WTC11 (cell line): ENCODE measurements around the gene CACNA1F. TPM values are rescaled to one million over a fixed set of nuclear protein-coding genes. Genes with fewer than 3 reads are reported as not detected.

ENCODE experiments used
- ATAC-seq: fragments of 200-7000 bp; cut with Tn5 transposase; 2 replicates; pipeline ENCODE4 v1.10.0; 2021; ENCODE audit warnings: mild to moderate bottlenecking, moderate library complexity
- CTCF ChIA-PET: fragments of 300-600 bp; sonication (Branson Sonifier 250); formaldehyde crosslinking; loops from one replicate; lab custom pipeline; 2021; ENCODE audit warnings: antibody characterized with exemption; lab: Charles Lee
- POLR2A ChIA-PET: fragments of 350-600 bp; sonication (Branson Sonifier 250); formaldehyde crosslinking; loops from one replicate; lab custom pipeline; 2021; ENCODE audit warnings: antibody characterized with exemption; lab: Charles Lee
- DNase-seq: peaks from one replicate; pipeline ENCODE4 v3.0.0; 2021; ENCODE audit warnings: low spot score
- H3K27ac Mint-ChIP-seq: 2 replicates; pipeline ENCODE4 v1.8.0; 2021; ENCODE audit warnings: mixed read lengths
- H3K27me3 Mint-ChIP-seq: 2 replicates; pipeline ENCODE4 v1.8.0; 2021; ENCODE audit warnings: low read depth, mild to moderate bottlenecking, moderate library complexity, mixed read lengths
- H3K36me3 Mint-ChIP-seq: 2 replicates; pipeline ENCODE4 v1.8.0; 2021; ENCODE audit warnings: mixed read lengths
- H3K4me1 Mint-ChIP-seq: 2 replicates; pipeline ENCODE4 v1.8.0; 2022; ENCODE audit warnings: mixed read lengths
- H3K4me3 Mint-ChIP-seq: 2 replicates; pipeline ENCODE4 v1.8.0; 2021; ENCODE audit warnings: mild to moderate bottlenecking, moderate library complexity, mixed read lengths
- H3K9me3 Mint-ChIP-seq: 2 replicates; pipeline ENCODE4 v1.8.0; 2021; ENCODE audit warnings: mixed read lengths
- GABPB1 ChIP-seq: sonication (generic); formaldehyde crosslinking; IDR thresholded peaks from 2 replicates; pipeline ENCODE4 v1.8.1; 2023; ENCODE audit warnings: mild to moderate bottlenecking, missing genetic modification reagents
- IRF2 ChIP-seq: sonication (generic); formaldehyde crosslinking; IDR thresholded peaks from 2 replicates; pipeline ENCODE4 v1.8.0; 2022; ENCODE audit warnings: low read depth, missing genetic modification reagents, borderline replicate concordance
- NFYB ChIP-seq: sonication (generic); formaldehyde crosslinking; conservative IDR thresholded peaks from 2 replicates; pipeline ENCODE4 v1.8.0; 2022; ENCODE audit warnings: low read depth, missing genetic modification reagents
- NR1H2 ChIP-seq: sonication (generic); formaldehyde crosslinking; IDR thresholded peaks from 2 replicates; pipeline ENCODE4 v1.9.0; 2021; ENCODE audit warnings: mild to moderate bottlenecking, moderate library complexity, missing genetic modification reagents
- OVOL2 ChIP-seq: fragments of 250-450 bp; sonication (Bioruptor Pico); IDR thresholded peaks from 2 replicates; pipeline ENCODE4 v1.9.0; 2021; ENCODE audit warnings: mild to moderate bottlenecking, borderline replicate concordance
- PRRX2 ChIP-seq: fragments of 250-450 bp; sonication (Bioruptor Pico); IDR thresholded peaks from 2 replicates; pipeline ENCODE4 v1.8.0; 2021; ENCODE audit warnings: mild to moderate bottlenecking
- ZNF317 ChIP-seq: sonication (generic); formaldehyde crosslinking; IDR thresholded peaks from 2 replicates; pipeline ENCODE4 v1.8.1; 2023; ENCODE audit warnings: low read depth, mild to moderate bottlenecking, moderate library complexity, missing genetic modification reagents, borderline replicate concordance
- ZNF396 ChIP-seq: fragments of 250-450 bp; sonication (Bioruptor Pico); IDR thresholded peaks from 2 replicates; pipeline ENCODE4 v1.8.0; 2021; ENCODE audit warnings: mild to moderate bottlenecking, moderate library complexity, borderline replicate concordance
- ZNF671 ChIP-seq: fragments of 250-450 bp; sonication (Bioruptor Pico); IDR thresholded peaks from 2 replicates; pipeline ENCODE4 v1.8.0; 2021; ENCODE audit warnings: mild to moderate bottlenecking
- total RNA-seq: library from RNA; stranded (reverse); gene quantifications from 3 replicates; pipeline ENCODE4 v1.2.3, GENCODE V29; 2021
- TF ChIP-seq, protein P1 (sequence below): fragments of 250-450 bp; sonication (Bioruptor Pico); conservative IDR thresholded peaks from 2 replicates; pipeline ENCODE4 v1.9.0; 2021; ENCODE audit warnings: mild to moderate bottlenecking
- TF ChIP-seq, protein P2 (sequence below): fragments of 250-450 bp; sonication (Bioruptor Pico); IDR thresholded peaks from 2 replicates; pipeline ENCODE4 v1.9.0; 2021; ENCODE audit warnings: mild to moderate bottlenecking
- TF ChIP-seq, protein P3 (sequence below): sonication (generic); formaldehyde crosslinking; IDR thresholded peaks from 2 replicates; pipeline ENCODE4 v1.8.1; 2022; ENCODE audit warnings: mild to moderate bottlenecking, moderate library complexity, missing genetic modification reagents
- TF ChIP-seq, protein P4 (sequence below): sonication (generic); formaldehyde crosslinking; IDR thresholded peaks from 2 replicates; pipeline ENCODE4 v1.8.1; 2023; ENCODE audit warnings: mild to moderate bottlenecking, missing genetic modification reagents, borderline replicate concordance
- TF ChIP-seq, protein P5 (sequence below): sonication (generic); formaldehyde crosslinking; IDR thresholded peaks from 2 replicates; pipeline ENCODE4 v1.8.0; 2023; ENCODE audit warnings: missing genetic modification reagents
- TF ChIP-seq, protein P6 (sequence below): sonication (generic); formaldehyde crosslinking; IDR thresholded peaks from 2 replicates; pipeline ENCODE4 v1.8.1; 2023; ENCODE audit warnings: mild to moderate bottlenecking, missing genetic modification reagents
- TF ChIP-seq, protein P7 (sequence below): sonication (generic); formaldehyde crosslinking; IDR thresholded peaks from 2 replicates; pipeline ENCODE4 v1.8.1; 2023; ENCODE audit warnings: mild to moderate bottlenecking, missing genetic modification reagents, moderate library complexity

CACNA1F gene
- total RNA-seq, 1 experiment from 2014 or later, result 1.6 TPM

DNA sequence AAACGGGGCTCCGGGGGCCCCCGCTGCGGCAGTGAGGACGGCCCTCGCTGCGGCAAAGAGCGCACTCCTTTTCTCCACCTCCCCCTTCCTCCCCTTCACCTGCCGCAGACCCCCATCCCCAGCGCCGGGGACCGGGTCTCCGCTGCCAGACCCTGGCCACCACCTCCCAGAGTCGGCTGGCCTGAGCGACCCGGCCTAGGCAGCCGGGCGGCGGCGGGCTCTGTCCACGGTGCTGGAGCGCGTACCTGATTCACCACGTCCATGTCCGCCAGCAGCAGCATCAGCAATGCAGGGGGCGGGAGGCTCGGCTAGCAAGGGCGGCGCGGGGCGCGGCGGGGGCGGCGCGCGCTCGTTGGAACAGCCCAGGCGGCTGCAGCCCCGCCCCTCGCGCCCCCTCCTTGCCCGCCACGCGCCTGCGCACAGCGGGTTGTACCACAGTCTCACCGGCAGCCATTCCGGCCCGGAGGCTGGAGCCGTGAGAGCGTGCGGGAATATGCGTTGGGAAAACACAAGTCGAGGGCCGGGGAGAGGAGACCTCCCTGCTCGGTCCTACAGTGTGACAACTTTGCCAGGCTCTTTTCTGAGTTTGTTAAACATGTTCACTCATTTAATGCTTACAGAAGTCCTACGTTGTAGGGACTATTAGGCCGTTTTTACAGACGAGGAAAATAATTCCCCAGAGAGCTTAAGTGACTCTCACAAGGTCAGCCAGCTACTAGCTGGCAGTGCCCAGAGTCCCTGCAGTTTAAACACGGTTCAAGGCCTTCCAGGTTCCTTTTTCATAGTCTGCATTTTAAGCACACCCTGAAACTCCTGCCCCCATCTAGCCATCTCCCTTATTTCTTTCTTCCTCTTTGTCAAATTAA is 33.0 kb downstream of the CACNA1F start, which contains the start of gene SYP (continued):
- TF ChIP-seq NR1H2 (CRISPR knock-in tag), result no peak
- TF ChIP-seq, protein P1, sequence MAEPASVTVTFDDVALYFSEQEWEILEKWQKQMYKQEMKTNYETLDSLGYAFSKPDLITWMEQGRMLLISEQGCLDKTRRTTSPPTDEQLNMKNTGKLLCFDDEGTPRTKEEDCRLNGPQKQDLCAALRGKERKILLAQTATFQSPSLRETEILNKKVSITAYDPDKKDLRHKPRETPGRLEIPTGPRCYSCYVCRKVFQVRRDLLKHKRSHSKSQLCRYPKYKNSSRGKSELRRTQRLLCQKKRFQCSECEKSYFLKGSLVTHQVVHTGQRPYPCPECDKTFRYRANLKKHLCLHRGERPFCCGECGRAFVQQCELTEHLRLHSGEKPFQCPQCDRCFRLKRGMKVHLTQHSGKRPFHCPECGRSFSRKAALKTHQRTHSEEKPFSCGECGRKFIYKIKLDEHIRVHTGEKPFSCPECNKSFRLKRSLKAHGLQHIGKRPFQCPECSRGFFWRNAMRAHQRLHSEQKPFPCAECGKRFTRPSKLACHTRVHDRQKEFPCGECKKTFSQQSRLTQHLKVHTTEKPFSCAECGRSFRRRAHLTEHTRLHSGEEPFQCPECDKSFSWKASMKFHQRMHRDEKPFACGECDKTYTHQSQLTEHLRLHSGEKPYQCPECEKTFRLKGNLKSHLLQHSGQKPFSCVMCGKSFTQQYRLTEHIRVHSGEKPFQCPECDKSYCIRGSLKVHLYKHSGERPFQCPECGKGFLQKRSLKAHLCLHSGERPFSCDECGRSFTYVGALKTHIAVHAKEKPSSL (CRISPR knock-in tag), result no peak
- TF ChIP-seq, protein P2, sequence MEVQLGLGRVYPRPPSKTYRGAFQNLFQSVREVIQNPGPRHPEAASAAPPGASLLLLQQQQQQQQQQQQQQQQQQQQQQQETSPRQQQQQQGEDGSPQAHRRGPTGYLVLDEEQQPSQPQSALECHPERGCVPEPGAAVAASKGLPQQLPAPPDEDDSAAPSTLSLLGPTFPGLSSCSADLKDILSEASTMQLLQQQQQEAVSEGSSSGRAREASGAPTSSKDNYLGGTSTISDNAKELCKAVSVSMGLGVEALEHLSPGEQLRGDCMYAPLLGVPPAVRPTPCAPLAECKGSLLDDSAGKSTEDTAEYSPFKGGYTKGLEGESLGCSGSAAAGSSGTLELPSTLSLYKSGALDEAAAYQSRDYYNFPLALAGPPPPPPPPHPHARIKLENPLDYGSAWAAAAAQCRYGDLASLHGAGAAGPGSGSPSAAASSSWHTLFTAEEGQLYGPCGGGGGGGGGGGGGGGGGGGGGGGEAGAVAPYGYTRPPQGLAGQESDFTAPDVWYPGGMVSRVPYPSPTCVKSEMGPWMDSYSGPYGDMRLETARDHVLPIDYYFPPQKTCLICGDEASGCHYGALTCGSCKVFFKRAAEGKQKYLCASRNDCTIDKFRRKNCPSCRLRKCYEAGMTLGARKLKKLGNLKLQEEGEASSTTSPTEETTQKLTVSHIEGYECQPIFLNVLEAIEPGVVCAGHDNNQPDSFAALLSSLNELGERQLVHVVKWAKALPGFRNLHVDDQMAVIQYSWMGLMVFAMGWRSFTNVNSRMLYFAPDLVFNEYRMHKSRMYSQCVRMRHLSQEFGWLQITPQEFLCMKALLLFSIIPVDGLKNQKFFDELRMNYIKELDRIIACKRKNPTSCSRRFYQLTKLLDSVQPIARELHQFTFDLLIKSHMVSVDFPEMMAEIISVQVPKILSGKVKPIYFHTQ, result no peak
- no peak for TF ChIP-seq ZNF671 (CRISPR knock-in tag)
- TF ChIP-seq, protein P3, sequence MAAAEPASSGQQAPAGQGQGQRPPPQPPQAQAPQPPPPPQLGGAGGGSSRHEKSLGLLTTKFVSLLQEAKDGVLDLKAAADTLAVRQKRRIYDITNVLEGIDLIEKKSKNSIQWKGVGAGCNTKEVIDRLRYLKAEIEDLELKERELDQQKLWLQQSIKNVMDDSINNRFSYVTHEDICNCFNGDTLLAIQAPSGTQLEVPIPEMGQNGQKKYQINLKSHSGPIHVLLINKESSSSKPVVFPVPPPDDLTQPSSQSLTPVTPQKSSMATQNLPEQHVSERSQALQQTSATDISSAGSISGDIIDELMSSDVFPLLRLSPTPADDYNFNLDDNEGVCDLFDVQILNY (CRISPR knock-in tag), result peak; percentile 86
- TF ChIP-seq, protein P4, sequence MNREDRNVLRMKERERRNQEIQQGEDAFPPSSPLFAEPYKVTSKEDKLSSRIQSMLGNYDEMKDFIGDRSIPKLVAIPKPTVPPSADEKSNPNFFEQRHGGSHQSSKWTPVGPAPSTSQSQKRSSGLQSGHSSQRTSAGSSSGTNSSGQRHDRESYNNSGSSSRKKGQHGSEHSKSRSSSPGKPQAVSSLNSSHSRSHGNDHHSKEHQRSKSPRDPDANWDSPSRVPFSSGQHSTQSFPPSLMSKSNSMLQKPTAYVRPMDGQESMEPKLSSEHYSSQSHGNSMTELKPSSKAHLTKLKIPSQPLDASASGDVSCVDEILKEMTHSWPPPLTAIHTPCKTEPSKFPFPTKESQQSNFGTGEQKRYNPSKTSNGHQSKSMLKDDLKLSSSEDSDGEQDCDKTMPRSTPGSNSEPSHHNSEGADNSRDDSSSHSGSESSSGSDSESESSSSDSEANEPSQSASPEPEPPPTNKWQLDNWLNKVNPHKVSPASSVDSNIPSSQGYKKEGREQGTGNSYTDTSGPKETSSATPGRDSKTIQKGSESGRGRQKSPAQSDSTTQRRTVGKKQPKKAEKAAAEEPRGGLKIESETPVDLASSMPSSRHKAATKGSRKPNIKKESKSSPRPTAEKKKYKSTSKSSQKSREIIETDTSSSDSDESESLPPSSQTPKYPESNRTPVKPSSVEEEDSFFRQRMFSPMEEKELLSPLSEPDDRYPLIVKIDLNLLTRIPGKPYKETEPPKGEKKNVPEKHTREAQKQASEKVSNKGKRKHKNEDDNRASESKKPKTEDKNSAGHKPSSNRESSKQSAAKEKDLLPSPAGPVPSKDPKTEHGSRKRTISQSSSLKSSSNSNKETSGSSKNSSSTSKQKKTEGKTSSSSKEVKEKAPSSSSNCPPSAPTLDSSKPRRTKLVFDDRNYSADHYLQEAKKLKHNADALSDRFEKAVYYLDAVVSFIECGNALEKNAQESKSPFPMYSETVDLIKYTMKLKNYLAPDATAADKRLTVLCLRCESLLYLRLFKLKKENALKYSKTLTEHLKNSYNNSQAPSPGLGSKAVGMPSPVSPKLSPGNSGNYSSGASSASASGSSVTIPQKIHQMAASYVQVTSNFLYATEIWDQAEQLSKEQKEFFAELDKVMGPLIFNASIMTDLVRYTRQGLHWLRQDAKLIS (CRISPR knock-in tag), result no peak
- TF ChIP-seq, protein P5, sequence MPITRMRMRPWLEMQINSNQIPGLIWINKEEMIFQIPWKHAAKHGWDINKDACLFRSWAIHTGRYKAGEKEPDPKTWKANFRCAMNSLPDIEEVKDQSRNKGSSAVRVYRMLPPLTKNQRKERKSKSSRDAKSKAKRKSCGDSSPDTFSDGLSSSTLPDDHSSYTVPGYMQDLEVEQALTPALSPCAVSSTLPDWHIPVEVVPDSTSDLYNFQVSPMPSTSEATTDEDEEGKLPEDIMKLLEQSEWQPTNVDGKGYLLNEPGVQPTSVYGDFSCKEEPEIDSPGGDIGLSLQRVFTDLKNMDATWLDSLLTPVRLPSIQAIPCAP (CRISPR knock-in tag), result no peak
- TF ChIP-seq, protein P6, sequence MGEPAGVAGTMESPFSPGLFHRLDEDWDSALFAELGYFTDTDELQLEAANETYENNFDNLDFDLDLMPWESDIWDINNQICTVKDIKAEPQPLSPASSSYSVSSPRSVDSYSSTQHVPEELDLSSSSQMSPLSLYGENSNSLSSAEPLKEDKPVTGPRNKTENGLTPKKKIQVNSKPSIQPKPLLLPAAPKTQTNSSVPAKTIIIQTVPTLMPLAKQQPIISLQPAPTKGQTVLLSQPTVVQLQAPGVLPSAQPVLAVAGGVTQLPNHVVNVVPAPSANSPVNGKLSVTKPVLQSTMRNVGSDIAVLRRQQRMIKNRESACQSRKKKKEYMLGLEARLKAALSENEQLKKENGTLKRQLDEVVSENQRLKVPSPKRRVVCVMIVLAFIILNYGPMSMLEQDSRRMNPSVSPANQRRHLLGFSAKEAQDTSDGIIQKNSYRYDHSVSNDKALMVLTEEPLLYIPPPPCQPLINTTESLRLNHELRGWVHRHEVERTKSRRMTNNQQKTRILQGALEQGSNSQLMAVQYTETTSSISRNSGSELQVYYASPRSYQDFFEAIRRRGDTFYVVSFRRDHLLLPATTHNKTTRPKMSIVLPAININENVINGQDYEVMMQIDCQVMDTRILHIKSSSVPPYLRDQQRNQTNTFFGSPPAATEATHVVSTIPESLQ, result no peak

DNA sequence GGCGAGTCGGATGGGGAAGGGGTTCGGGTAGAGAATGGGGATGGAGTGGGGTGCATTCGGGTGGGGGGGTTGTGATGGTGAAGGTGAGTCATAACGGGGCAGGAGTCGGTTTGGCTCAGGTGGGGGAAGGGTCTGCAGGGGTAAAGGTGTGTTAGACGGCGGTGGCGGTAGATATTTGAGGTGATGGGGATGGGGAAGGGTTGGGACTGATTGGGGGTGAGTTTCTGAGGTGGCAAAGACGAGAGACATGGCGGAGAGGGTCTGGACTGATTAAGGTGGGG is 33.9 kb downstream of the CACNA1F start:
- POLR2A ChIA-PET, result no interaction called here
- CTCF ChIA-PET, result no interaction called here

More for the DNA sequence above, 33.9 kb downstream of the CACNA1F start:
- Mint-ChIP-seq H3K4me3 (peak overlapping the region; percentile 61), H3K9me3 (no peaks in the 10 kb centered on the region), H3K36me3 (no peaks in the 10 kb centered on the region), H3K27me3 (no peaks in the 10 kb centered on the region; the same call in 1 of the 2 replicates), H3K4me1 (peaks cover 18% of the 10 kb centered on the region), H3K27ac (no peak overlapping the region)
- ATAC-seq (no peak), DNase-seq (no peak)
- TF ChIP-seq GABPB1 (CRISPR knock-in tag), result no peak
- no peak for TF ChIP-seq ZNF396 (CRISPR knock-in tag)
- TF ChIP-seq PRRX2, result no peak
- no peak for TF ChIP-seq NFYB (CRISPR knock-in tag)
- TF ChIP-seq OVOL2 (CRISPR knock-in tag), result no peak
- no peak for TF ChIP-seq IRF2
- TF ChIP-seq ZNF317 (CRISPR knock-in tag), result no peak
- TF ChIP-seq, protein P7, sequence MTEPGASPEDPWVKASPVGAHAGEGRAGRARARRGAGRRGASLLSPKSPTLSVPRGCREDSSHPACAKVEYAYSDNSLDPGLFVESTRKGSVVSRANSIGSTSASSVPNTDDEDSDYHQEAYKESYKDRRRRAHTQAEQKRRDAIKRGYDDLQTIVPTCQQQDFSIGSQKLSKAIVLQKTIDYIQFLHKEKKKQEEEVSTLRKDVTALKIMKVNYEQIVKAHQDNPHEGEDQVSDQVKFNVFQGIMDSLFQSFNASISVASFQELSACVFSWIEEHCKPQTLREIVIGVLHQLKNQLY, result no peak
- TF ChIP-seq, protein P4 (CRISPR knock-in tag), result no peak
